Ovary (tissue), 9 donors: ENCODE results near the gene CUEDC2. TPM values are rescaled to one million over a fixed set of nuclear protein-coding genes. Genes with fewer than 3 reads are reported as not detected.

Experiments used
- DNase-seq, 5 donors: peaks; one replicate each; pipeline ENCODE4 v3.0.0-alpha.2; 2019 to 2020
- H3K27ac ChIP-seq, 2 donors: fragments of 200-600 bp; one replicate each; pipeline versions ENCODE4 v1.5.1 to v1.8.0; 2019 to 2022
- H3K27me3 ChIP-seq: fragments of 200-600 bp; one replicate; pipeline ENCODE4 v1.8.0; 2022
- H3K36me3 ChIP-seq: fragments of 200-600 bp; sonication (generic); one replicate; pipeline ENCODE4 v1.5.1; 2019
- H3K4me1 ChIP-seq: one replicate; pipeline ENCODE4 v1.8.1; 2013; ENCODE audit warnings: mild to moderate bottlenecking, moderate library complexity; ENCODE audit not compliant: insufficient read depth
- H3K4me3 ChIP-seq: fragments of 200-600 bp; sonication (generic); one replicate; pipeline ENCODE4 v1.5.1; 2017
- H3K9me3 ChIP-seq, 2 donors: fragments of 200-600 bp in 1 of 2; sonication (generic) in 1 of 2; one replicate each; pipeline versions ENCODE4 v1.5.1 to v1.8.1; 2013 to 2019; ENCODE audit warnings: mild to moderate bottlenecking in 1 of 2, moderate library complexity in 1 of 2
- CTCF ChIP-seq, 3 donors: fragments of 450-650 bp in 2 of 3; fragments of 200-600 bp in 1 of 3; IDR thresholded peaks; one replicate each; pipeline versions ENCODE4 v1.5.1 to v1.8.0; 2016 to 2022; ENCODE audit warnings: antibody characterized with exemption in 3 of 3, mild to moderate bottlenecking in 1 of 3
- EP300 ChIP-seq: sonication (generic); formaldehyde crosslinking; IDR thresholded peaks from one replicate; pipeline ENCODE4 v1.6.1; 2017; ENCODE audit warnings: antibody characterized with exemption
- POLR2A ChIP-seq: fragments of 450-650 bp; IDR thresholded peaks from one replicate; pipeline ENCODE4 v1.6.1; 2017; ENCODE audit warnings: antibody characterized with exemption, mild to moderate bottlenecking, moderate library complexity
- WGBS, 3 donors: extraction: QIAGEN DNeasy Blood & Tissue Kit in 1 of 3; methylation state at CpG; one replicate each; pipeline versions ENCODE4 v1.1.5 to v1.1.7; 2013 to 2017; 5-methylcytosine and 5-hydroxymethylcytosine counted together
- intact Hi-C, 4 donors: fragments of 100-400 bp; cut with DNase I; formaldehyde crosslinking; loops; one replicate each; pipeline versions ENCODE4 v1.11.0 to v1.15.1; 2022 to 2023
- polyA plus RNA-seq, 2 donors: library from polyadenylated mRNA; stranded (reverse); fragments of 200-250 nt in 1 of 2; fragments of 350-450 nt in 1 of 2; fragmentation: Illumina TruSeq in 1 of 2; extraction: RNeasy Lipid Tissue Mini Kit (QIAGEN cat#74804) in 1 of 2; gene quantifications; one replicate each; pipeline ENCODE4 v1.2.3, GENCODE V29; 2013 to 2014
- total RNA-seq, 7 donors: library from RNA; depleted of rRNA in 2 of 7; stranded (reverse); fragments of >200 nt in 2 of 7; fragmentation: NEBNext Ultra II Directional in 3 of 7; extraction: Animal tissue kit (Norgen Biotek cat#: 25700) in 3 of 7; gene quantifications; one replicate each; pipeline versions ENCODE4 v1.1.0 to v1.2.4, GENCODE V29; 2016 to 2023
- donor health status: DM: no; HTN: no; CAD: no; lungs with moderate emphysema.
- donor health status: DM: no; HTN: no; CAD: no.
- donor health status: Bipolar disorder and iron deficiency.
- donor health status: DM: yes; HTN: yes; CAD: no.
- donor health status: DM: no; HTN: no; CAD: no.
- donor health status: DM: yes; HTN: yes; CAD: no.

CUEDC2 gene
- total and polyA plus RNA-seq, 9 donors, result 34.7 to 76.5 (median 61.7) TPM

GRCh38 chr10:102384053-102384452 lies 48.3 kb downstream of the CUEDC2 start:
- 38 to 43% (median 41%) methylated on average over 6 of the region's 6 CpGs for WGBS, 3 donors
- Histone ChIP-seq H3K9me3 (no peaks in the 10 kb centered on the region), H3K4me1 (no peaks in the 10 kb centered on the region), H3K36me3 (no peaks in the 10 kb centered on the region), H3K4me3 (no peak overlapping the region), H3K27ac (no peak overlapping the region), H3K27me3 (no peaks in the 10 kb centered on the region)
- TF ChIP-seq POLR2A, result no peak
- TF ChIP-seq CTCF (IDR thresholded peaks at IDR 0.05), result no peak
- DNase-seq, result no peak
- intact Hi-C loops, result loop anchor here in 1 of 4 donors (10.0 kb wide), 1 partner anchor 91 kb away; no protein-coding TSS in a partner anchor

GRCh38 chr10:102382871-102383270 lies 49.5 kb downstream of the CUEDC2 start:
- Histone ChIP-seq H3K4me1 (no peaks in the 10 kb centered on the region), H3K36me3 (no peaks in the 10 kb centered on the region), H3K27ac (no peak overlapping the region), H3K27me3 (no peaks in the 10 kb centered on the region), H3K4me3 (no peak overlapping the region), H3K9me3 (no peaks in the 10 kb centered on the region)
- WGBS, 3 donors, result 79 to 91% (median 90%) methylated on average over 8 of the region's 8 CpGs
- DNase-seq, result no peak
- TF ChIP-seq CTCF (IDR thresholded peaks at IDR 0.05), result no peak
- TF ChIP-seq EP300, result no peak
- no peak for TF ChIP-seq POLR2A
- intact Hi-C loops, result loop anchor here in 1 of 4 donors (10.0 kb wide), 1 partner anchor 92 kb away; no protein-coding TSS in a partner anchor

GRCh38 chr10:102381983-102382382 lies 50.4 kb downstream of the CUEDC2 start:
- Histone ChIP-seq H3K4me3 (no peak overlapping the region), H3K27me3 (no peaks in the 10 kb centered on the region), H3K9me3 (no peaks in the 10 kb centered on the region), H3K27ac (no peak overlapping the region), H3K36me3 (no peaks in the 10 kb centered on the region), H3K4me1 (no peaks in the 10 kb centered on the region)
- intact Hi-C loops, result loop anchor here in 1 of 4 donors (10.0 kb wide), 1 partner anchor 93 kb away; no protein-coding TSS in a partner anchor
- DNase-seq, result no peak
- no peak for TF ChIP-seq CTCF (IDR thresholded peaks at IDR 0.05)
- TF ChIP-seq POLR2A, result no peak
- TF ChIP-seq EP300, result no peak
- 82 to 87% (median 85%) methylated on average over 9 of the region's 9 CpGs for WGBS, 3 donors

DNA sequence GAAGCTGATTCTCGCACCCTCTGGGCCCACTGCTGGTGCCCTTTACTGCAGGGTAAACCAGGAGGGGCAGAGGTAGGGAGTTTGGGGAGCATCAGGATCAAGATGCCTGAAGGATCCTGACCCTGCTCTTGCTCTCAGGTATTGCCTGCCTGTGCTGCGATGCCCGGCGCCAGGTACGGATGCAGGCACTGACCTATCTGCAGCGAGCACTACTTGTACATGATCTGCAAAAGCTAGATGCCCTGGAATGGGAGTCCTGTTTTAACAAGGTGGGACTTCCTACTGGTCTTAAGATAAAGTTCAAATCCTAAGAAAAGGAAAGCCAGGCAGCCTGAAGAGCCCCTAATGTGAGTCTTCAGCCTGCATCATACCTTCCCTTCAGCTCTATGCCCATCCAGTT lies 53.0 kb downstream of the CUEDC2 start:
- no peak for DNase-seq
- no peaks in the 10 kb centered on the region for H3K36me3 ChIP-seq

More for the DNA sequence above, 53.0 kb downstream of the CUEDC2 start:
- no peaks in the 10 kb centered on the region for H3K9me3 ChIP-seq
- TF ChIP-seq EP300 (no peak), CTCF (IDR thresholded peaks at IDR 0.05) (no peak), POLR2A (no peak)
- H3K4me3 ChIP-seq, result no peak overlapping the region
- intact Hi-C loops, result no loop called here
- no peaks in the 10 kb centered on the region for H3K4me1 ChIP-seq
- WGBS, 3 donors, result 92 to 96% (median 95%) methylated on average over 6 of the region's 6 CpGs
- H3K27ac ChIP-seq, result no peak overlapping the region
- no peaks in the 10 kb centered on the region for H3K27me3 ChIP-seq
